A673 (cell line): ENCODE data around the gene KCTD5.

Experiments used
- CTCF ChIP-seq: fragments of 300-800, 200-600 bp; sonication (generic); conservative IDR thresholded peaks from 2 replicates; pipeline ENCODE4 v1.5.1; 2017; ENCODE audit warnings: low read depth, mild to moderate bottlenecking, antibody characterized with exemption, low read length, moderate library complexity, mixed read lengths
- EZH2 ChIP-seq: fragments of 200-600 bp; sonication (generic); IDR thresholded peaks from 2 replicates; pipeline ENCODE4 v1.6.1; 2017; ENCODE audit warnings: borderline replicate concordance, low read depth, mild to moderate bottlenecking, mixed read lengths, antibody characterized with exemption, low read length; ENCODE audit not compliant: poor library complexity, severe bottlenecking

DNA sequence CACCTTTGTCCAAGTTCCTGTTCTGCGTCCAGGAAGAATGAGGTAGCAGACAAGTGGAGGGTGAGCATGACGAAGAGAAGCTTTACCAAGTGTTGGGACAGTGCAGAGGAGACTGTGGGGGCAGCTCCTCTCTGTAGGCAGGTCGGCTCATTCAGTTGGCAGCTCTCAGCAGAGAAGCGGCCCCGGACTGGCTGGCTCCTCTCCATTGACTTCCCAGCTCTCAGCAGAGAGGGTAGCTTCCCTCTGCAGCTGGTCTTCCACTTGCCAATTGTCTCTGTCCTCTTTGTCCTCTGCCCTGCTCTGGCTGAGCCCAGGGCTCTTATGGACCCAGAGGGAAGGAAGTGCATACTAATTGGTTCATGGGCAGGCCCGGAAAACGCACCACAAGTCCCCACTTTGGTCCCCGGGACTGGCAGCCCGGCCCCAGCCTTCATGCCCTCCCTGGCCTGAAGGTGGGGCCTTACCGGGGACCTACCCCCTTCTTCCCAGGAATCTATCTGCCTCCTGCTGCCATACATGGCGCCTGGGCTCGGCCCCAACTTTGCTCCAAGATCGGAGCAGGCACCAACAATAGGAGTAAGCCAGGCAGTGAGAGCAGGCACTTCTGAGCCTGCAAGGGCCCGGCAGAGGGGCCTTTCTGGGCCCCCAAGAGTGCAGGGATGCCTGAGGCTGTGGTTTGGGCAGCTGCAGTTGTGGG is 10.1 kb downstream of the KCTD5 start:
- TF ChIP-seq CTCF = no peak
- no peak for TF ChIP-seq EZH2
